Gastroesophageal sphincter (tissue), 4 donors: ENCODE results near the gene TSHZ2. TPM values are rescaled to one million over a fixed set of nuclear protein-coding genes. Genes with fewer than 3 reads are reported as not detected.

ENCODE experiments used
- ATAC-seq: fragments of 150-250 bp; one replicate; pipeline ENCODE4 v1.9.1; 2016; ENCODE audit warnings: mild to moderate bottlenecking, moderate library complexity
- H3K27ac ChIP-seq, 4 donors: fragments of 200-600 bp; sonication (generic) in 3 of 4; 1 replicate in 3 of 4; 2 replicates in 1 of 4; pipeline ENCODE4 v1.5.1; 2016 to 2019
- H3K27me3 ChIP-seq: fragments of 200-600 bp; sonication (generic); one replicate; pipeline ENCODE4 v1.5.1; 2019
- H3K36me3 ChIP-seq, 2 donors: fragments of 200-600 bp; sonication (generic); one replicate each; pipeline ENCODE4 v1.5.1; 2019; ENCODE audit warnings: control low read depth in 1 of 2
- H3K4me1 ChIP-seq, 3 donors: fragments of 200-600 bp; sonication (generic); 1 replicate in 2 of 3; 2 replicates in 1 of 3; pipeline ENCODE4 v1.5.1; 2016 to 2019; ENCODE audit warnings: control low read depth in 2 of 3
- H3K4me3 ChIP-seq, 2 donors: fragments of 200-600 bp; sonication (generic); one replicate each; pipeline ENCODE4 v1.5.1; 2019; ENCODE audit warnings: mild to moderate bottlenecking in 1 of 2, moderate library complexity in 1 of 2
- H3K9me3 ChIP-seq, 3 donors: fragments of 200-600 bp; sonication (generic); one replicate each; pipeline ENCODE4 v1.5.1; 2017 to 2019; ENCODE audit warnings: control low read depth in 2 of 3
- EP300 ChIP-seq: sonication (generic); formaldehyde crosslinking; IDR thresholded peaks from one replicate; pipeline ENCODE4 v1.6.1; 2017; ENCODE audit warnings: antibody characterized with exemption, mild to moderate bottlenecking
- POLR2A ChIP-seq, 2 donors: fragments of 450-650 bp; IDR thresholded peaks; one replicate each; pipeline ENCODE4 v1.6.1; 2017; ENCODE audit warnings: antibody characterized with exemption in 2 of 2, mild to moderate bottlenecking in 2 of 2, moderate library complexity in 1 of 2
- POLR2AphosphoS5 ChIP-seq: sonication (generic); formaldehyde crosslinking; IDR thresholded peaks from one replicate; pipeline ENCODE4 v1.6.1; 2017; ENCODE audit warnings: antibody characterized with exemption
- WGBS, 2 donors: methylation state at CpG; one replicate each; pipeline ENCODE4 v1.1.5; 2018; ENCODE audit warnings: low coverage in 1 of 2; 5-methylcytosine and 5-hydroxymethylcytosine counted together
- total RNA-seq, 4 donors: library from RNA; depleted of rRNA; stranded (reverse); fragments of >200 nt; gene quantifications; one replicate each; pipeline ENCODE4 v1.1.0, GENCODE V29; 2016
- TF ChIP-seq, protein P1 (sequence below), 4 experiments: fragments of 200-600 bp in 2 of 4; fragments of 450-650 bp in 2 of 4; sonication (generic) in 1 of 4; IDR thresholded peaks; one replicate each; pipeline ENCODE4 v1.5.1; 2017 to 2019; ENCODE audit warnings: antibody characterized with exemption in 4 of 4, mild to moderate bottlenecking in 2 of 4, moderate library complexity in 2 of 4

Gene TSHZ2
- total RNA-seq, 4 donors from 2014 or later, result 9.9 to 21.3 (median 12.2) TPM

DNA sequence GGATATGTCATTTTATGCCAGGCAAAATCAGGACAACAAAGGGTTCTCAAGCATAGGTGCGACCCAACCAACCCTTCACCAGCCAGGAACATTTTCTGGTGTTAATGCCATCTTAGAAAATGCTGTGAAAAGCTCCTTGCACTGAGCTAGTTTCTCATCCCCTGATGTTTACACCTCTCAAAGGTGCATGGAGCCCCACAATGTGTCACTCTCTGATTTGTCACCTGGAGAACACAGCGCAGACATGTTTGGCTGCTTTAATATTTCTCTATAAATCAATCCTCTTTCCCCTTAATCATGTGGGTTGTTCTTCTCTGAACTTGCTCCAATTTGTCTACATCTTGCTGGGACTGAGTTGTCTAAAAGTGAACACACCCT lies 244.3 kb downstream of the TSHZ2 start:
- Histone ChIP-seq H3K36me3 (no peaks in the 10 kb centered on the region), H3K27me3 (peaks cover 21% of the 10 kb centered on the region), H3K4me3 (no peak overlapping the region), H3K27ac (no peak overlapping the region), H3K9me3 (peaks cover 0 to 3% (median 0%) of the 10 kb centered on the region in 3 donors), H3K4me1 (peaks cover 0 to 6% (median 0%) of the 10 kb centered on the region in 3 donors)
- ATAC-seq, result no peak
- 100% methylated on average over 2 of the region's 2 CpGs for WGBS, 2 donors
- TF ChIP-seq POLR2A (IDR thresholded peaks at IDR 0.05) (no peak), EP300 (no peak), POLR2AphosphoS5 (no peak)
- TF ChIP-seq, protein P1, sequence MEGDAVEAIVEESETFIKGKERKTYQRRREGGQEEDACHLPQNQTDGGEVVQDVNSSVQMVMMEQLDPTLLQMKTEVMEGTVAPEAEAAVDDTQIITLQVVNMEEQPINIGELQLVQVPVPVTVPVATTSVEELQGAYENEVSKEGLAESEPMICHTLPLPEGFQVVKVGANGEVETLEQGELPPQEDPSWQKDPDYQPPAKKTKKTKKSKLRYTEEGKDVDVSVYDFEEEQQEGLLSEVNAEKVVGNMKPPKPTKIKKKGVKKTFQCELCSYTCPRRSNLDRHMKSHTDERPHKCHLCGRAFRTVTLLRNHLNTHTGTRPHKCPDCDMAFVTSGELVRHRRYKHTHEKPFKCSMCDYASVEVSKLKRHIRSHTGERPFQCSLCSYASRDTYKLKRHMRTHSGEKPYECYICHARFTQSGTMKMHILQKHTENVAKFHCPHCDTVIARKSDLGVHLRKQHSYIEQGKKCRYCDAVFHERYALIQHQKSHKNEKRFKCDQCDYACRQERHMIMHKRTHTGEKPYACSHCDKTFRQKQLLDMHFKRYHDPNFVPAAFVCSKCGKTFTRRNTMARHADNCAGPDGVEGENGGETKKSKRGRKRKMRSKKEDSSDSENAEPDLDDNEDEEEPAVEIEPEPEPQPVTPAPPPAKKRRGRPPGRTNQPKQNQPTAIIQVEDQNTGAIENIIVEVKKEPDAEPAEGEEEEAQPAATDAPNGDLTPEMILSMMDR (IDR thresholded peaks at IDR 0.05), result no peak

DNA sequence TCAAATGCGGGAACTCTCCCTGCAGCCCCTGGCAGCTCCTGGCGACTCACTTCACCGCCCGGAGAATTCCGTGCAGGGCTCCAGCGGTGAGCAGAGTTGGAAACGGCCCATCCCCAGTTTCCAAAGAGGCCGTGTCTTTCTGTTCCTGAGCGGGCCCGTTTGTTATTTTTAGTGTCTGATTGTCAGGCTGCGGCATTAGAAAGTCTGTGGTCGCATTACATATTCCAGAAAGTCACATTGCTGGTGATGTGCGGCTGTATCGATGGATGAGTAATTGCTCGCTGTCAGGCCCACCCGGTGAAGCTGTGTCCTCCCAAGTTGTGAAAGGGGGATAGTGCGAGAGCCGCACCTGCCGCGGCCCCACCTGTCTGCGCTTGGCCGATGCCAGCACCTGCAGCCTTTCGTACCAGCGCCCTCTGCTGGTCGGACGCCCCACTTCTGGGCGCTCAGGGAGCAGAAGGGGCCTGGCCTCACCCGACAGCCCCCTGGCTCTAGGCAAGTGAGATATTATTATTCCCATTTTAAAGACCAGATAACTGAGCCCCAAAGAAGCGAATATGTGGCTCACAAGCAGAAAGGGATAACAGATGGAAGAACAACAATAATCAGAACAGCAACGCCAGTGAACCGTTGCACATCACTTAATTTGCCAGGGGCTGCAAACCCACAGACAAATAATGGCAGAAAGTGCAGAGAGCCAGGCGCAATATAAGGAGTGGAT lies 244.9 kb downstream of the TSHZ2 start:
- Histone ChIP-seq H3K4me3 (peak overlapping the region in 1 of 2 donors; percentile 26), H3K27me3 (peaks cover 21% of the 10 kb centered on the region), H3K36me3 (no peaks in the 10 kb centered on the region), H3K27ac (no peak overlapping the region), H3K4me1 (peaks cover 0 to 6% (median 0%) of the 10 kb centered on the region in 3 donors), H3K9me3 (peaks cover 0 to 3% (median 0%) of the 10 kb centered on the region in 3 donors)
- WGBS, 2 donors, result 11 to 33% methylated on average over 1 to 10 of the region's 32 CpGs
- ATAC-seq, result peak; percentile 65
- TF ChIP-seq, protein P1 (IDR thresholded peaks at IDR 0.05), result peak; percentile 42 to 85 (median 54)
- no peak for TF ChIP-seq EP300
- TF ChIP-seq POLR2A (IDR thresholded peaks at IDR 0.05), result no peak

- Histone ChIP-seq H3K4me3 (no peak overlapping the region), H3K9me3 (peaks cover 0 to 3% (median 0%) of the 10 kb centered on the region in 3 donors), H3K27me3 (peaks cover 18% of the 10 kb centered on the region), H3K36me3 (no peaks in the 10 kb centered on the region), H3K27ac (no peak overlapping the region), H3K4me1 (peaks cover 0 to 6% (median 0%) of the 10 kb centered on the region in 3 donors)
- no peak for ATAC-seq
- no peak for TF ChIP-seq POLR2A (IDR thresholded peaks at IDR 0.05)
- TF ChIP-seq, protein P1 (IDR thresholded peaks at IDR 0.05), result no peak
- TF ChIP-seq POLR2AphosphoS5, result no peak
- TF ChIP-seq EP300, result no peak
- 47 to 79% methylated on average over 4 to 5 of the region's 9 CpGs for WGBS, 2 donors
Measured at GRCh38 chr20:53220482-53221307, 248.5 kb downstream of the TSHZ2 start.

GRCh38 chr20:53221731-53222130 lies 249.6 kb downstream of the TSHZ2 start:
- Histone ChIP-seq H3K9me3 (peaks cover 0 to 3% (median 0%) of the 10 kb centered on the region in 3 donors), H3K27ac (no peak overlapping the region), H3K4me3 (no peak overlapping the region), H3K27me3 (peaks cover 7% of the 10 kb centered on the region), H3K36me3 (no peaks in the 10 kb centered on the region), H3K4me1 (peaks cover 0 to 5% (median 0%) of the 10 kb centered on the region in 3 donors)
- no peak for ATAC-seq
- WGBS, 2 donors, result 78 to 89% methylated on average over 3 of the region's 3 CpGs
- TF ChIP-seq POLR2AphosphoS5 (no peak), POLR2A (IDR thresholded peaks at IDR 0.05) (no peak), EP300 (no peak)
- TF ChIP-seq, protein P1 (IDR thresholded peaks at IDR 0.05), result no peak
